ENCODE results near the gene NAT14. TPM values are rescaled to one million over a fixed set of nuclear protein-coding genes. Genes with fewer than 3 reads are reported as not detected.
A peak's percentile ranks its signal among the peaks of the same experiment; 100 is the strongest.
"Not testable (repeated sequence)": the region's sequence is repeated elsewhere in the genome, so short reads cannot be mapped to it uniquely, and the experiment has no call there.

NAT14 gene
- total and polyA plus RNA-seq, 2 donors from 2014 or later = 42.6 to 45.0 TPM

DNA sequence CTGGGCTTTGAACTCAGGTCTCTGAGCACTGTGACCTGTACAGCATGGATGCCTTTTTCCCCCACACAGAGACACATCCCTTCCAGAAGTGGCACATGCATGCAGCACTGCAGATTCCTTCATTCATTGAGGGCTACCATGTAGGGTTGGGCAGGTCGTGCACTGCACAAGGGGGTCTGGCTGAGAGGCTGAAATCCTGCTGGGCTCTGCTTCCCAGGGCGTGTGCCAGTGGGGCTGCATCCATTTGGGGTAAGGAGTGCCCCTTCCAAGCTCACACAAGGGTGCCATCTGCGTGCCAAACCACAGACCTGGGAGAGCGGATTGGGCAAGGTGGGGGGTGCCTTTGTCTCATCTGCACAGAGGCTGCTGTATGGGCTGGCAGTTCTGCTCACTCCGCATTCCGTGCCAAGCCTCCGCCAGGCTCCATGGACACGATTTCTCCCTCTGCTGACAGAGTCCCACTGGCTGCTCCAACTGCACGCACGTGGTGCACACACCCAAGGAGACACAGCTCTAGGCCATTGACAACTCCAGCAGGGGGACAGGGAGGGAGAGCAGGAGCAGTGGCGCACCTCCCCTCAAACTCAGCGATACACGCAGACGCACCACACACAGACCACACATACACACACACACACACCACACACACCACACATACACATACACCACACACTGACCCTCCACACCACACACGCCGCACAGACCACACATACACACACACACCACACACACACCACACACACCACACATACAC, 37.4 kb upstream of the NAT14 start:
- Histone ChIP-seq H3K9ac (ENCODE audit: low read length in 3 of 3) (no peak overlapping the region), H3K4me3 (ENCODE audit: low read length in 3 of 3) (no peak overlapping the region), H3K4me1 (ENCODE audit: control insufficient read depth in 2 of 3, insufficient read depth in 2 of 3, low read depth in 1 of 3, low read length in 3 of 3) (no peaks in the 10 kb centered on the region), H3K27ac (ENCODE audit: low read depth in 2 of 2, low read length in 2 of 2) (no peak overlapping the region), H3K36me3 (ENCODE audit: control insufficient read depth in 2 of 3, insufficient read depth in 3 of 3, low read length in 3 of 3) (no peaks in the 10 kb centered on the region), H3K9me3 (ENCODE audit: control insufficient read depth in 2 of 3, insufficient read depth in 1 of 3, low read length in 3 of 3) (no peaks in the 10 kb centered on the region), H3K27me3 (ENCODE audit: control insufficient read depth, insufficient read depth, low read length) (peaks cover 36% of the 10 kb centered on the region)
- FAIRE-seq (no peak), DNase-seq (peak in 1 of 5 donors; percentile 20)
- TF ChIP-seq, protein P1, sequence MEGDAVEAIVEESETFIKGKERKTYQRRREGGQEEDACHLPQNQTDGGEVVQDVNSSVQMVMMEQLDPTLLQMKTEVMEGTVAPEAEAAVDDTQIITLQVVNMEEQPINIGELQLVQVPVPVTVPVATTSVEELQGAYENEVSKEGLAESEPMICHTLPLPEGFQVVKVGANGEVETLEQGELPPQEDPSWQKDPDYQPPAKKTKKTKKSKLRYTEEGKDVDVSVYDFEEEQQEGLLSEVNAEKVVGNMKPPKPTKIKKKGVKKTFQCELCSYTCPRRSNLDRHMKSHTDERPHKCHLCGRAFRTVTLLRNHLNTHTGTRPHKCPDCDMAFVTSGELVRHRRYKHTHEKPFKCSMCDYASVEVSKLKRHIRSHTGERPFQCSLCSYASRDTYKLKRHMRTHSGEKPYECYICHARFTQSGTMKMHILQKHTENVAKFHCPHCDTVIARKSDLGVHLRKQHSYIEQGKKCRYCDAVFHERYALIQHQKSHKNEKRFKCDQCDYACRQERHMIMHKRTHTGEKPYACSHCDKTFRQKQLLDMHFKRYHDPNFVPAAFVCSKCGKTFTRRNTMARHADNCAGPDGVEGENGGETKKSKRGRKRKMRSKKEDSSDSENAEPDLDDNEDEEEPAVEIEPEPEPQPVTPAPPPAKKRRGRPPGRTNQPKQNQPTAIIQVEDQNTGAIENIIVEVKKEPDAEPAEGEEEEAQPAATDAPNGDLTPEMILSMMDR (IDR thresholded peaks at IDR 0.05; ENCODE audit: borderline replicate concordance, extremely low read depth, insufficient read depth) = no peak
- intact Hi-C loops (cut with DNase I) = no loop called here

DNA sequence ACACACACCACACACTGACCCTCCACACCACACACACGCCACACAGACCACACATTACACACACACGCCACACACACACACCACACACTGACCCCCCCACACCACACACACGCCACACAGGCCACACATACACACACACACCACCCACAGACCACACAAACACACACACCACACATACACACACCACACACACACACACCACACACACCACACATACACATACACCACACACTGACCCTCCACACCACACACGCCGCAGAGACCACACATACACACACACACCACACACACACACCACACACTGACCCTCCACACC, 36.9 kb upstream of the NAT14 start:
- H3K27me3 ChIP-seq (ENCODE audit: control insufficient read depth, insufficient read depth, low read length) = peaks cover 36% of the 10 kb centered on the region

DNA sequence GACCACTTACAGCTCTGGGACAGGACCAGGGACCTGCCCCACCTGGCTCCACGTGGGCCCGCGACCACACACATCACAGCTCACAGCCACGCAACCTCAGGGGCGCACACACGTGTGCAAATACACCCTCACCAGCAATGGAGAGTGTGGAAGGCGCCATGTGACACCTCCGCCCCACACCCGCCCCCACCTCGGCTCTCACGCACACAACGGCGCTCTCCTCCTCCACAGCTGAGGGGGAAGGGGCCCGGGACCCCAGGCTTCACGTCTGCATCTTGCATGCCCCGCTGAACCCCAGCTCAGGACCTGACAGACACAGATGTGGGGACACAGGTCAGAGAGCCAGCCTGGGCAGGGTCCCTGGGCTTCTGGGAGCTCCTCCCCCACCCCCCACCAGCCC, 35.5 kb upstream of the NAT14 start:
- DNase-seq (no peak), FAIRE-seq (no peak)
- TF ChIP-seq, protein P1 (IDR thresholded peaks at IDR 0.05; ENCODE audit: borderline replicate concordance, extremely low read depth, insufficient read depth) = no peak
- Histone ChIP-seq H3K4me1 (ENCODE audit: control insufficient read depth in 2 of 3, insufficient read depth in 2 of 3, low read depth in 1 of 3, low read length in 3 of 3) (no peaks in the 10 kb centered on the region), H3K27ac (ENCODE audit: low read depth in 2 of 2, low read length in 2 of 2) (no peak overlapping the region), H3K4me3 (ENCODE audit: low read length in 3 of 3) (no peak overlapping the region), H3K9ac (ENCODE audit: low read length in 3 of 3) (no peak overlapping the region), H3K36me3 (ENCODE audit: control insufficient read depth in 2 of 3, insufficient read depth in 3 of 3, low read length in 3 of 3) (no peaks in the 10 kb centered on the region), H3K27me3 (ENCODE audit: control insufficient read depth, insufficient read depth, low read length) (peaks cover 25% of the 10 kb centered on the region), H3K9me3 (ENCODE audit: control insufficient read depth in 2 of 3, insufficient read depth in 1 of 3, low read length in 3 of 3) (no peaks in the 10 kb centered on the region)
- intact Hi-C loops (cut with DNase I) = no loop called here

More for the DNA sequence above, 36.9 kb upstream of the NAT14 start:
- DNase-seq; H3K4me3 ChIP-seq (ENCODE audit: low read length in 3 of 3); intact Hi-C loops (cut with DNase I); H3K27ac ChIP-seq (ENCODE audit: low read depth in 2 of 2, low read length in 2 of 2); FAIRE-seq; H3K4me1 ChIP-seq (ENCODE audit: control insufficient read depth in 2 of 3, insufficient read depth in 2 of 3, low read depth in 1 of 3, low read length in 3 of 3); H3K36me3 ChIP-seq (ENCODE audit: control insufficient read depth in 2 of 3, insufficient read depth in 3 of 3, low read length in 3 of 3); H3K9ac ChIP-seq (ENCODE audit: low read length in 3 of 3); H3K9me3 ChIP-seq (ENCODE audit: control insufficient read depth in 2 of 3, insufficient read depth in 1 of 3, low read length in 3 of 3): not testable (repeated sequence)

DNA sequence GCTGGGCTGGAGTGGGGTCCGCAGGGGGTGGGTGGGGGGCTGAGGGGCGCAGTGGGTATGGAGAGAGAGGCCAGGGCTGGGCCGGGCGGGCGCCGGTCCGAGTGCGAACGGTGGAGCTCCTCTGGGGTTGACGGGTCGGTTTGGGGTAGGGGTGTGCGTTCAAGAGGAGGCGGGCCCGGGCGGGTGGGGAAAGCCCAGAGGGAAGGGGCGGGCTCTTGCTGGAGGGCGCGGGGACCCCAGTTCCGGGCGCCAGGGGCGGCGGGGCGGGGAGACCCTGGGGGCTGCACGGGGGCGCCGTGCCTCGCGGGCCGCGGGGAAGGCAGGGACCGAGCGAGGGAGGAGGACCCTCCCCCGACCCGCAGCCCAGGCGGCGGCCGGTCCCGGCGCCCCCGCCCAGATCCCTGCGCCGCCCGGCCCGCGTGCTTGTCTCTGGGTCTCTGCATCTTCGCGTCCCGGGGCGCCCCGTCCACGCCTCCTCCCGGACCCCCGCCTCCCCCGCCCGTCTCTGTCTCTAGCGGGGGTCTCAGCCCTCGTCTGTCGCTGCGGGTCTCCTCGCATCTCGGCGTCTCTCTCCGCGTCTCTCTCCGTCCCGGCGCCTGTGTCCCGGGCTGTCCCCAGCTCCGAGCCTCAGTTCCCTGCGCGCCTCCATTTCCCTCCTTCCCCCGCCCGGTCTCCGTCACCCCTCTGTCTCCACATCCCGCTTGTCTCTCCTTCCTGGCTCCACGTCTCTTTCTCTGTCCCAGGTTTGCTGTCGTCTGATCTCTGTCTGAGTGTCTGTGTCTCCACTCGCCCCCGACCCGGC, 33.6 kb upstream of the NAT14 start:
- Histone ChIP-seq H3K9ac (ENCODE audit: low read length in 3 of 3) (no peak overlapping the region), H3K36me3 (ENCODE audit: control insufficient read depth in 2 of 3, insufficient read depth in 3 of 3, low read length in 3 of 3) (no peaks in the 10 kb centered on the region), H3K9me3 (ENCODE audit: control insufficient read depth in 2 of 3, insufficient read depth in 1 of 3, low read length in 3 of 3) (no peaks in the 10 kb centered on the region), H3K4me1 (ENCODE audit: control insufficient read depth in 2 of 3, insufficient read depth in 2 of 3, low read depth in 1 of 3, low read length in 3 of 3) (no peaks in the 10 kb centered on the region), H3K27me3 (ENCODE audit: control insufficient read depth, insufficient read depth, low read length) (peaks cover 16% of the 10 kb centered on the region), H3K27ac (ENCODE audit: low read depth in 2 of 2, low read length in 2 of 2) (no peak overlapping the region), H3K4me3 (ENCODE audit: low read length in 3 of 3) (no peak overlapping the region)
- TF ChIP-seq, protein P1 (IDR thresholded peaks at IDR 0.05; ENCODE audit: borderline replicate concordance, extremely low read depth, insufficient read depth) = no peak
- FAIRE-seq (no peak), DNase-seq (peak in 1 of 5 donors; percentile 64)
- intact Hi-C loops (cut with DNase I) = no loop called here
